ENCODE results near the gene PTPRN2.
"Not testable (repeated sequence)": the region's sequence is repeated elsewhere in the genome, so short reads cannot be mapped to it uniquely, and the experiment has no call there.

PTPRN2 gene

DNA sequence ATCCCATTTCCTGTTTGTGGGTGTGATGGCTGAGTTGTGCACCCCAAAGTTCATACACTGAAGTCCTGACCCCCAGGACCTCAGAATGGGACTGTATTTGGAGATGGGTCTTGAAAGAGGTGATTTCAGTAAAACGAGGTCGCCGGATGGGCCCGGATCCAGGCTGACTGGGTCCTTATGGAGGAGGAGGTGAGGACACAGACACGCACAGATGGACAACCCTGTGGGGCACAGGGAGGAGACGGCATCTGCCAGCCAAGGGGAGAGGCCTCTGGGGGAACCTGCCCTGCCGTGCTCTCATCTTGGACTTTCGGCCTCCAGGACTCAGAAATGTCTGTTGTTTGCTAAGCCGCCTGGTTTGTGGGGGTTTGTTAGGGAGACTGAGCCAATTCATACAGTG lies 61.1 kb downstream of the PTPRN2 start:
- in situ Hi-C loops (cut with MboI; ENCODE audit: low sequenced_read_pairs, unreplicated experiment): no loop called here
- no peak for DNase-seq (ENCODE audit: low spot score)
- no peak for TF ChIP-seq CTCF (IDR thresholded peaks at IDR 0.05; ENCODE audit: borderline replicate concordance, control extremely low read depth, extremely low read depth, insufficient read depth, missing control alignments)

GRCh38 chr7:158525648-158526484 lies 61.8 kb downstream of the PTPRN2 start:
- no peak for TF ChIP-seq CTCF (IDR thresholded peaks at IDR 0.05; ENCODE audit: borderline replicate concordance, control extremely low read depth, extremely low read depth, insufficient read depth, missing control alignments)
- DNase-seq (ENCODE audit: low spot score): no peak
- in situ Hi-C loops (cut with MboI; ENCODE audit: low sequenced_read_pairs, unreplicated experiment): no loop called here

DNA sequence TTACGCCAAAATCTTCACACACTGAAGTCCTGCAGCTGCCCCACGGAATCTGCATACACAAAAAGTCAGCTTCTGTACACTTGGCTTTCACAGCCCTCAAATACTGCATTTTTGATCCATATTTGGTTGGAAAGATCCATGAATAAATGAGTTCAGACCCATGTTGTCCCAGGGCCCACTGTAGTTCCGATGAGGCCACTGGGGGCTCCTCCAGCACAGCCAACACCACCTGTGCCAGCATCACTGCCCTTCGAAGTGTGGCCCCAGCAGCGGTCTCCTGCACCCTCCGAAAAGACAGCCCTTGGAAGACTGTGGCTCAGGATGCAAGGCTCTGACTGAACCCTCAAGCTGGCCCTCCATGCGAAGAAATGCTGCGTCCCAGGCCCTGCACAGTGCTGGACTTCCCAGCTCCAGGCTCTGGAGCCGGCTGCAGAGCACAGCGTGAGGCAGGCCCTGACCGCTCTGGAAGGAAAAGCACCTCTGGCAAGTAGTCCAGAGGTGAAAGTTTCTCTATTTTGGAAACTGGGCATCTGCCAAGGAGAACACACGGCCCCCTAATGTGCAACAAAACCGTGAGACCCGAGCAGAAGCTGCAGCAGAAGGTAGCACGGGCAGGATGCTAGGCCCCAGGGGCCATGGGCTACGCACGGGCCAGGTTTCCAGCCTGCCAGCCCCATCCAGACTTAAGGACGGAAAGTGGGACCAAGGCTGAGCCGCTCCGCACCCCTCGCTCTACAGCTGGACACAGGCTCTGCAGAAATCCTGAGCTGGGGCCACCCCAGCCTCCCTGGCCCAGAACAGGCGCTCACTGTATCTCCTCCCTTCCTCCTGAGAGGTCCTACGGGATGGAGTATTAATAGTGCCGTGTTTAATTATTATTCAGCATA lies 62.6 kb downstream of the PTPRN2 start:
- TF ChIP-seq CTCF (IDR thresholded peaks at IDR 0.05; ENCODE audit: borderline replicate concordance, control extremely low read depth, extremely low read depth, insufficient read depth, missing control alignments): no peak
- in situ Hi-C loops (cut with MboI; ENCODE audit: low sequenced_read_pairs, unreplicated experiment): no loop called here
- no peak for DNase-seq (ENCODE audit: low spot score)

DNA sequence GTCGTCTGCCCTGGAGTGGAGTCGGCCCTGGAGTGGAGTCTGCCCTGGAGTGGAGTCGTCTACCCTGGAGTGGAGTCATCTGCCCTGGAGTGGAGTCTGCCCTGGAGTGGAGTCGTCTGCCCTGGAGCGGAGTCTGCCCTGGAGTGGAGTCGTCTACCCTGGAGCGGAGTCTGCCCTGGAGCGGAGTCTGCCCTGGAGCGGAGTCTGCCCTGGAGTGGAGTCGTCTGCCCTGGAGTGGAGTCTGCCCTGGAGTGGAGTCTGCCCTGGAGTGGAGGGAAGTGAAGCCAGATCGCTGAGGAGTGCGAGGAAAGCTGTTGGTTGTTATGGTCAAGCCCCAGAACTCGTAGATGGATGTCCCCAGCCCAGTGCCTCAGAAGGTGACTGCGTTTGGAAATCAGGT lies 63.3 kb downstream of the PTPRN2 start:
- in situ Hi-C loops (cut with MboI; ENCODE audit: low sequenced_read_pairs, unreplicated experiment); DNase-seq (ENCODE audit: low spot score): not testable (repeated sequence)

GRCh38 chr7:158523877-158524276 lies 63.7 kb downstream of the PTPRN2 start:
- DNase-seq (ENCODE audit: low spot score); in situ Hi-C loops (cut with MboI; ENCODE audit: low sequenced_read_pairs, unreplicated experiment): not testable (repeated sequence)

DNA sequence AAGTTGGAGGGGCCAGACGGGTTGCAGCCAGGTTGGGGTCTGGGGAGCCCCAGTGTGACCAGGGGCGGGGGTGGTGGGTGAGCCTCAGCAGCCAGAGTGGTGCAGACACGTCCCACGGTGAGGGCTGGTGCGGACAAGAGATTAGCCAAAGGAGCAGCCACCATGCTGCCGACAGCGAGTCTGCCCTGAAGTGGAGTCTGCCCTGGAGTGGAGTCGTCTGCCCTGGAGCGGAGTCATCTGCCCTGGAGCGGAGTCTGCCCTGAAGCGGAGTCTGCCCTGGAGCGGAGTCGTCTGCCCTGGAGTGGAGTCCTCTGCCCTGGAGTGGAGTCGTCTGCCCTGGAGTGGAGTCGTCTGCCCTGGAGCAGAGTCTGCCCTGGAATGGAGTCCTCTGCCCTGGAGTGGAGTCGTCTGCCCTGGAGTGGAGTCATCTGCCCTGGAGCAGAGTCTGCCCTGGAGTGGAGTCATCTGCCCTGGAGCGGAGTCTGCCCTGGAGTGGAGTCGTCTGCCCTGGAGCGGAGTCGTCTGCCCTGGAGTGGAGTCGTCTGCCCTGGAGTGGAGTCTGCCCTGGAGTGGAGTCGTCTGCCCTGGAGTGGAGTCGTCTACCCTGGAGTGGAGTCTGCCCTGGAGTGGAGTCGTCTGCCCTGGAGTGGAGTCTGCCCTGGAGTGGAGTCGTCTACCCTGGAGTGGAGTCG lies 64.3 kb downstream of the PTPRN2 start:
- in situ Hi-C loops (cut with MboI; ENCODE audit: low sequenced_read_pairs, unreplicated experiment); DNase-seq (ENCODE audit: low spot score): not testable (repeated sequence)

GRCh38 chr7:158521795-158522194 lies 65.8 kb downstream of the PTPRN2 start:
- in situ Hi-C loops (cut with MboI; ENCODE audit: low sequenced_read_pairs, unreplicated experiment): not testable (repeated sequence)

GRCh38 chr7:158520825-158521224 lies 66.8 kb downstream of the PTPRN2 start:
- DNase-seq (ENCODE audit: low spot score): no peak
- in situ Hi-C loops (cut with MboI; ENCODE audit: low sequenced_read_pairs, unreplicated experiment): no loop called here
- no peak for TF ChIP-seq CTCF (IDR thresholded peaks at IDR 0.05; ENCODE audit: borderline replicate concordance, control extremely low read depth, extremely low read depth, insufficient read depth, missing control alignments)

More at GRCh38 chr7:158521795-158522194, 65.8 kb downstream of the PTPRN2 start:
- not testable (repeated sequence) for DNase-seq (ENCODE audit: low spot score)
